Nephron progenitor cell (in vitro differentiated cells): ENCODE data around the gene CERS4.

Source experiments
- DNase-seq: peaks from one replicate; pipeline ENCODE4 v3.0.0; 2021
- H3K27ac Mint-ChIP-seq: 2 replicates; pipeline ENCODE4 v1.8.0; 2021; ENCODE audit warnings: mild to moderate bottlenecking, moderate library complexity, mixed read lengths
- H3K27me3 Mint-ChIP-seq: 2 replicates; pipeline ENCODE4 v1.8.0; 2021; ENCODE audit warnings: mild to moderate bottlenecking, low read depth, mixed read lengths; ENCODE audit not compliant: poor library complexity
- H3K36me3 Mint-ChIP-seq: 2 replicates; pipeline ENCODE4 v1.8.0; 2021; ENCODE audit warnings: low read depth, mixed read lengths
- H3K4me1 Mint-ChIP-seq: 2 replicates; pipeline ENCODE4 v1.8.0; 2021; ENCODE audit warnings: mixed read lengths
- H3K4me3 Mint-ChIP-seq: 2 replicates; pipeline ENCODE4 v1.8.0; 2021; ENCODE audit warnings: mild to moderate bottlenecking, moderate library complexity, mixed read lengths
- H3K9me3 Mint-ChIP-seq: 2 replicates; pipeline ENCODE4 v1.8.0; 2021; ENCODE audit warnings: mild to moderate bottlenecking, moderate library complexity, mixed read lengths
- CTCF ChIP-seq: fragments of 200-600 bp; sonication (generic); IDR thresholded peaks from 2 replicates; pipeline ENCODE4 v1.5.0; 2021; ENCODE audit warnings: antibody characterized with exemption

CERS4 gene

GRCh38 chr19:8251025-8251472, 41.9 kb downstream of the CERS4 start:
- no peak overlapping the region for H3K4me3 Mint-ChIP-seq
- H3K27me3 Mint-ChIP-seq, result no peaks in the 10 kb centered on the region
- DNase-seq, result no peak
- H3K4me1 Mint-ChIP-seq, result peaks cover 11% of the 10 kb centered on the region
- H3K27ac Mint-ChIP-seq, result no peak overlapping the region
- no peak for TF ChIP-seq CTCF
- peaks cover 4% of the 10 kb centered on the region for H3K9me3 Mint-ChIP-seq
- peaks cover 23% of the 10 kb centered on the region for H3K36me3 Mint-ChIP-seq

- H3K36me3 Mint-ChIP-seq, result peaks cover 28% of the 10 kb centered on the region
- H3K27me3 Mint-ChIP-seq, result no peaks in the 10 kb centered on the region
- H3K4me1 Mint-ChIP-seq, result peaks cover 4% of the 10 kb centered on the region
- peak; percentile 95 for DNase-seq
- no peak overlapping the region for H3K27ac Mint-ChIP-seq
- peak; percentile 98 for TF ChIP-seq CTCF
- peaks cover 4% of the 10 kb centered on the region for H3K9me3 Mint-ChIP-seq
- H3K4me3 Mint-ChIP-seq, result no peak overlapping the region
These were observed 43.9 kb downstream of the CERS4 start for GRCh38 chr19:8252922-8253589.

- no peak for DNase-seq
- Mint-ChIP-seq H3K27me3 (no peaks in the 10 kb centered on the region), H3K27ac (no peak overlapping the region), H3K36me3 (peaks cover 24% of the 10 kb centered on the region), H3K4me1 (peaks cover 4% of the 10 kb centered on the region), H3K9me3 (no peaks in the 10 kb centered on the region), H3K4me3 (no peak overlapping the region)
- TF ChIP-seq CTCF, result no peak
These were observed 44.5 kb downstream of the CERS4 start for GRCh38 chr19:8253678-8254077.

- H3K4me1 Mint-ChIP-seq, result peaks cover 9% of the 10 kb centered on the region
- no peak for TF ChIP-seq CTCF
- H3K9me3 Mint-ChIP-seq, result no peaks in the 10 kb centered on the region
- no peaks in the 10 kb centered on the region for H3K27me3 Mint-ChIP-seq
- peaks cover 23% of the 10 kb centered on the region for H3K36me3 Mint-ChIP-seq
- DNase-seq, result no peak
- no peak overlapping the region for H3K27ac Mint-ChIP-seq
- H3K4me3 Mint-ChIP-seq, result no peak overlapping the region
These were observed 45.3 kb downstream of the CERS4 start for GRCh38 chr19:8254286-8255001.

GRCh38 chr19:8255426-8256125, 46.4 kb downstream of the CERS4 start:
- DNase-seq, result no peak
- Mint-ChIP-seq H3K4me3 (no peak overlapping the region), H3K27me3 (no peaks in the 10 kb centered on the region), H3K27ac (no peak overlapping the region), H3K4me1 (peaks cover 19% of the 10 kb centered on the region), H3K9me3 (no peaks in the 10 kb centered on the region), H3K36me3 (peaks cover 27% of the 10 kb centered on the region)
- no peak for TF ChIP-seq CTCF
